ENCODE data around the gene KCNH4.
"Not testable (repeated sequence)": the region's sequence is repeated elsewhere in the genome, so short reads cannot be mapped to it uniquely, and the experiment has no call there.

Gene KCNH4

DNA sequence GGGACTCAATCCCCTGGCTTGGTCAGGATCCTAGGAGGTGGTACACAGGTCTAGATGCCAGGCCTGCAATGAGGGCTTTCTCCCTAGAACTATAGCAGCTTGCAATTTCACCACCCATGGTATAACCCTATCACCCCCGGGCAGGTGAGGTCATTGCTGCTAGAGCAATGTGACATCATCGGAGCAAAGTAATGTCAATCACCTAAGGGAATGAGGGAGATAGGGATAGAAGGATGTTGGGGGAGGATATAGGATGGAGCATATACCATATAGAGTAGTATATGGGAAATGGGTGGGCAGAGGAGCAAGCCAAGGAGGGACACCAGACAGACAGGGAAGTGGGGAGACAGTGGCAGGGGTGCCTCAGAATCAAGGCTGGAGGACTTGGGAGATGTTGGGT lies 3.3 kb downstream of the KCNH4 start:
- no peak for DNase-seq

DNA sequence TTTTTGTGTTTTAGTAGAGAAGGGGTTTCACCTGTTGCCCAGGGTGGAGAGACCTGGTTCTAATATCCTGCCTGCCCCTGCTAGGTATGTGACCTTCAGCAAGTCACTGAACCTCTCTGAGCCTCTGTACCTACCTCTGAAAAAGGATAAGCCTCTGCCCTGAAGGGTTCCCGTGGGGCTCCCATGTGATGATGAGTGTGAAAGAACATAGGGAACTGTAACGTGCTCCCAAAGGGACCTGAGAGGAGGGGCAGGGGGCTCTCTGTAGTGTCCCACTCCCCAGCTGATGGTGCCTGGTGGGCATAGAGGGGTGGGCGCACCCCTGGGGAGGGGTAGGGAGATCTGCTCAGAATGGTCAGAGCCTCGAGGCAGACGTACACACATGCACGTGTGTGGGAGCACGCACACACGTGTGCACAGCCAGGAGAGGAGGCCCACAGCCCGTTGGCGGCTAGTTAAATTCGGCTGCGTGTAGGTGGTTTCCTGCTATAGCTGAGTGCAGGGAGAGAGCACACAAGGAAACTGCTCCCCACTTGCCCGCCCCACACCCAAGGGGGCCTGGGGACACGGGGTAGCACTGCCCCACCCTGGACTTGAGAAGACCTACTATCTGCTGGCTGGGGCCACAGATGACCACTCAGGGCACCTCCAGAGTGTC lies 6.7 kb downstream of the KCNH4 start:
- DNase-seq: no peak

DNA sequence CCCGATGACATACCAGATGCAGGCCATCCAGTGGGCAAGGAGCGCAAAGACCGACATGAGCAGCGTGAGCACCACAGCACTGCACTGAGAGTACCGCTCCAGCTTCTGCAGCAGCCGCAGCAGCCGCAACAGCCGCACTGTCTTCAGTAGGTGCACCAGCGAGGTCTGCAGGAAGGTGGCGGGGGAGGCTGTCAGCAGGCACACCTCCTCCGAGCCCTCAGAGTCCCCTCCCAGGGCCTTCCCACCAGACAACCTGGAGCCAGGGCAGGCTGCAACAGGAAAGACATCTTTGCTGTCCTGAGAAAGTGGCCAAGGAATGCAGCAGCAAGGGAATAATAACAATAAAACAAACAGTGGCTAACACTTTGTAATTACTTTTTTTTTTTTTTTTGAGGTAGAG lies 9.1 kb downstream of the KCNH4 start:
- DNase-seq: no peak

DNA sequence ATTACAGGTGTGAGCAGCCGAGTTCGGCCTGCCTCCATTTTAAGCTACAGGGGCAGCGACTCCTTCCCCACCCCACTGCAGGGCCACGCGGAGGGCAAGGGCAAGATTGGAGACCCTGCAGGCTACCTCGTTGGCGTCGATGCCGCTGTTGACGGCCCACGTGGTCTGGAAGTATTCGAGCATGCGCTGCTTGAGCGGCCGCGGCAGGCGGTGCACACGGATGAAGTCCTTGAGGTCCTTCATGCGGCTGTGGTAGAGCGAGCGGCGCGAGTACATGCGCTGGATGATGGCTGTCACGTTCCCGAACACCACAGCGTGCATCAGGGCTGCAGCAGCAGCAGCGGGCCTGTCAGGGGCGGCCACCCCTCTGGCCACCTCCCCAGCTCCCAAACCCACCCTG lies 11.6 kb downstream of the KCNH4 start:
- no peak for DNase-seq

DNA sequence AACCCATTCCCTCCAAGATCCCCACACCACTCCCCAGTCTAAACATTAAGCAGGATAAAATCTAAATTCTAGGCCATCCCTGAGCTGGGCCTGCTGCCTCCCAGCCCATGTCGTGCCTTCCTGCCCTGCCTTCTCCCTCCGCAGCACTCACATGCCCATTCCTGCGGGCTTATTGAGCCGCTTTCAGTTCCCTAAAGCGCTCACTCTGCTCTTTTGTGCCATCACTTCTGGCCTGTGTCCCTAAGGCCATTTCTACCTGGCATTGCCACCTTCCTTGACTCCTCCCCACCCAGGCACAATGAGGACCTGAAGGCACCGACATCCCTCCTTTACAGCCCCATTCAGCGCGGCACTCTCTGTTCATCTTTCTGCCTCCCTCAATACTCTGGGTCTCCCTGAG lies 13.1 kb downstream of the KCNH4 start:
- no peak for DNase-seq

DNA sequence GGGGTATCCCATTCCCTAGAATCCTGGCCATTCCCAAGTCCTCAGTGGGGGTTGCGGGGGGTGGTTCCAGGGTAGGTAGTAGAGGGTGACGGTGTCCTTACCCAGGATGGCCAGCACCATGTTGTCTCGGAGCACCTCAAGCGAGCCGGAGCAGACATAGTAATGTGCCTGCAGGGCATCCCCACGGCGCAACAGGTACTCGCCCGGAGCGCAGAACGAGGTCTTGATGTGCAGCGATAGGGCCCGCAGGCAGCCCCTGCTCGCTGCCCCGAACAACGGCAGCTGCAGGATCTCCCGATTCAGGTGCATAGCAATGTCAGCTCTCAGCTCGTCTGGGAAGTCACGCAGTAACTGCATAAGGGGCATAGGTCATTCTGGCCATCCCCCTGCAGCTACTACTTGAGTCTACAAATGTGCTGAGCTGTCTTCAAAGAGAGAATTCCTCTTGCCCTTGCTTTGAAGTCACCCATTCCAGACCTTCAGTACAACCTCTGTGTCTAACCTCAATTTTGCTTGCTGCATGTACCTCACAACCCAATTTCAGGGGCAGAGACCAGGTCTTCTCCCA lies 14.7 kb downstream of the KCNH4 start:
- no peak for DNase-seq

DNA sequence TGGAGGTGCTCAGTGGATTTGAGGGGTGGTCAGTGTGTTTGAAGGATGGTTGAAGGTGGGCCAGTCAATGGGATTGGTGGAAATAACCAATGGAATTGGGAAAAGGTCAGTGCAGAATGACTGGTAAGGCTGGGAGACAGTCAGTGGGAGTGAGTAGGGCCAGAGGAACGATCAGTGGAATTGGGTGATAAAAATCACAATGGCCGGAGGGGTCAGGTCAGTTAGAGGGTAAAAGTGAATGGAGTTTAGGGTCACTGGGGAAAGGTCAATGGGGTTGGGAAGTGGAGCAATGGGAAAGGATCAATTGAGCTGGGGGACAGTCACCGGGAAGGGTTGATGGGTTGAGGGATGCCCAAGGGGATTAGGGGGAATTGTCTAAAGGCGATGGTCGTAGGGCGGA lies 15.2 kb downstream of the KCNH4 start:
- no peak for DNase-seq

DNA sequence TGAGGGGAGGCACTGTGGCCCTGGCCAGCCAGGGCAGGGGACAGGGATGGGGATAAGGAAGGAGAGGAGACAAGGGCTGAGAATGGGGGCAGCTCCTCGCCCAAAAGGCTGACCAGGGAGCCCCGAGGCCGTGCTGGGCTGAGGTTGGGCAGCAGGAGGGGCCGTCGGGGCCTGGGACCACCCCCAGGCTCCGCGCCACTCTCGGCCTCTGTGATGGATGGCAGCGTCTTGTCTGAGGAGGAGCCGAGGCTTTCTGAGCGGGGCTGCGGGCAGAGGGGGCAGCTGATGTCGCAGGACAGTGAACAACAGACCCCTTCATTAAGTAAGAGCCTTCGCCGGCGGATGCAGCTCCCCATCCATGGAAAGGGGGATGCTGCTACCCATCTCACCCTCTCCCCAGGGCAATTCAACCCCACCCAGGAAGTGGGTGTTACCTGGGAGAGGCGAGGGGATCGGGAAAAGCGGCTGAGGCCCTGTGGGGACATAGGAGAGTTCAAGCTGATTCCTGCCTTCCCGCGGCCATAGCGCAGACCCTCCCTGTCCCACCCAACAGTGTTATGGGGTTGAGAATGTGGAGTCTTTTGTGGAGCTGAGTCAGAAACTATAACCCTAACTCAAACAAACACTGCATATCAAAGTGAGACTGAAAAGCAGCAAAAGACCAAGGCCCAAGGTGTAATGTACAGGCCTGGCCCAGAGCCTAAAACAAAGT lies 17.1 kb downstream of the KCNH4 start:
- no peak for DNase-seq

DNA sequence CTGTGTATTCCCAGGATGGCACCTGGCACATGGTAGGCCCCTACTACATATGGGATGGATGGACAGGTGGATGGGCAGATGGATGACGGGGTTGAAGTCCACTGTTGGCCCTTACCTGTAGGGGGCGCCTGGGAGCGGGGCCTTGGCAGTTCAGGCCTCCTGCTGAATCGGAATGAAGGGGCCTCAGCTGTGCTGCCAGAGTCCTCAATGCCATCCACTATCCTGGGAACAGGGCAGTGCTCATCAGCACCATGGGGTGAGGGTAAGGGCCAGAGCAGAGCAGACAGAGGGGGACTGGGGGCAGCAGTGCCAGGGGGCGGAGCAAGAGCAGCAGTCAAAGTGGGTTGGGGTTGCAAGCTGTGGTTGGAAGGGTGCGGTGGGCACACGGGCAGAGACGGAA lies 17.8 kb downstream of the KCNH4 start:
- peak; percentile 4 for DNase-seq

DNA sequence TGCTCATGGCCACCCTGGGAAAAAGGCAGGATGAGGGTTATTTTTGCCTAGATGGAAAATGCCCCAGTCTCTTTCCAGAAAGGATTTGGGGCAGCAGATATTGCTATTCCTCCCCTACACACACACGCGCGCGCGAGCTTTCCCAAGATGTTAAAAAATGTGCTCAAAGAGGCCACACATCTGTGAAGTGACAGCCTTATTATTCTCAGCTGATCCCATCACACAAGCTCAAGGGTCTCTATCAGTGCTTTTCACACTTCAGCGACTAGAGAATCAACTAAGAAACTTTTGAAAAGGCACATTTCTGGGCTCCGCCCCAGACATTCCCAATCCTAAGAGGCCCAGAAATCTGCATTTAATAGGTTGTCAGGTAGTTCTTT lies 20.4 kb downstream of the KCNH4 start:
- DNase-seq: no peak

DNA sequence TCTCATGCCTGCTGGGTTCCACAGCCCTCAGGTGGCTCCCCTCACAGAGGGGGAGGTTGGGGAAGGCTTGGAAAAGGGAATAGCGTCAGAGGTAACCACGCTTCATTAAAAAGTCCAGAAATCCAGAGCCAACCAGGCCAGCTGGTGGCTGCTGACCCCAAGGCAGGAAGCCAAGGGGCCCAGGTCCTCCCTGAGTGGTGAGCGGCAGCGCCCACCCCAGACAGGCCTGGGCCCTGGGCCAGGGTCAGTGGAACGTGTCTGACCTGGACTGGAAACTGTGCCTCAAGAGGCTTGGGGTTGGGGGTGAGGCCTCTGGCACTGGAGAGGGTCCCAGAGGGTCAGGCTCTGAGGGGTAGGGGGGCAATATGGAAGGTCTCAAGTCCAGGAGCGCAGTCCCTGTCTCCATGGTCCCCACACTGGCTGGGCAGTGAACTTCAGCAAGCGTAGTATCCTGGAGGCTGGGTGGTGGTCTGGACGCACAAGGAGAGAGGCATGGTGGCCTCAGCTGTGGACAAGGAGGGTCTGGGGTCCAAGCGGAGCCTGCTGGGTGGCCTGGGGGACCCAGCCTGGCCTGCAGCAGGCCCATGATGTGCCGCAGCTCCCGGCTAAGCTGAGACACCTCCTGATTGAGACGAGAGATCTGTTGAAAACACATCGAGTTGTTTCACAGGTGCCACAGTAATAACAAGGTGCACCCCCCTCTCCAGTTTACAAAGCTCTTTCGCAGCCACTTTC lies 21.0 kb downstream of the KCNH4 start:
- DNase-seq: no peak

DNA sequence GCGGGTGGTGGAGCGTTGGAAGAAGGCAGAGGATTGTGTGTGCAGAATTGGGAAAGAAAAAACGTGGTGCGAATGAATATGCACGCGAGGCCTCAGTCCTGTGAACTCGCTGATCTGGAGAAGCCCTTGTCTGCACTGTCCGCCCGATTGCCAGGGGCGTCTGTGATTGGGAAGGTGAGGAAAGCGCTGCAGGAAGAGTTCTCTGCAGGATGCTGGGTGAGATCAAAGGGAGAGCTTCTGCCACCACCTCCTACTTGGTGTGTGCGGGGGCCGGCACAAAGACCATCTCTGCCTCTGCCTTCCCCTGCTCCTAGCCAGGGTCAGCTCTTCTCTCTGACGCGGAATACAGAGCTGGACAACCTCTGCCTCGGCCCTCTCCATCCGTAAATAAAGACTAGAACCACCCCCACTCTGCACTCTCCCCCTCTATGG lies 25.3 kb downstream of the KCNH4 start:
- no peak for DNase-seq

DNA sequence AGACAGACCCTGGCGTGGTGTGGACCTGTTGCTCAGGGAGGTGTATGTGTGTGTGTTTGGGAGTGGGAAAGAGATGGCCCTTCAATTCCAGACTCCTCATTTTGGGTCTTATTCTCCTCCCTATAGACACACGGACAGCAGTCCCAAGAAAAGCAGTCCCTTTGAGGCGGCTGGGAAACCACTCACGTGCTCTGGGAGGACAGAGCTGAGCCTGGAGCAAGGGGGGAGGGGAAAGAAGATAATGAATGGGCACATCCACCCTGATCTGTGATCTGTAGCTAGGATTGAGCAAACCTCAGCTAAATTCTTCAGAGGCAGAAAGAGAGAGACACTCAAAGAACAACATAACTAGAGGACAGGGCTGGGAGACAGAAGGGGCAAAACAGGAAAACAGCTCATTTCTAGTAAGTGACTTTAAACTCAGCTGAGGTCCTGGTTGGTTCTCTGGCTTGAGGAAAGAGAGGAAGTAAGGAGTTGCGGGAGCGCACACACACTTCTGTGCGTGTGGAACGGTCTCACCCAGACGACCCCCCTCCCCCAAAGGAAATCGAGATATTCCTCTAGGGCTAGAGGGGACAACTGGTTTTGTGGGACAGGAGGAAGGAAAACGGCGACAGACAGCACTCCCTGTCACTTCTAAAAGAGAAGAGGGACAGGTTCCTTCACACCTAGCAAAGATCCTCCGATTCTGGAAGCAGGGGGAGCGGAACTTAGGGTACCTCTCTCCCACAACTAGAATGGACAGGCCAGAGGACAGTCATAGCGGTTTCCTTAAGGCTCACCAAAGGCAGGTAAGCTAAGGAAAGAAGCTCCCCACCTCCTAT lies 26.8 kb downstream of the KCNH4 start:
- DNase-seq: no peak

DNA sequence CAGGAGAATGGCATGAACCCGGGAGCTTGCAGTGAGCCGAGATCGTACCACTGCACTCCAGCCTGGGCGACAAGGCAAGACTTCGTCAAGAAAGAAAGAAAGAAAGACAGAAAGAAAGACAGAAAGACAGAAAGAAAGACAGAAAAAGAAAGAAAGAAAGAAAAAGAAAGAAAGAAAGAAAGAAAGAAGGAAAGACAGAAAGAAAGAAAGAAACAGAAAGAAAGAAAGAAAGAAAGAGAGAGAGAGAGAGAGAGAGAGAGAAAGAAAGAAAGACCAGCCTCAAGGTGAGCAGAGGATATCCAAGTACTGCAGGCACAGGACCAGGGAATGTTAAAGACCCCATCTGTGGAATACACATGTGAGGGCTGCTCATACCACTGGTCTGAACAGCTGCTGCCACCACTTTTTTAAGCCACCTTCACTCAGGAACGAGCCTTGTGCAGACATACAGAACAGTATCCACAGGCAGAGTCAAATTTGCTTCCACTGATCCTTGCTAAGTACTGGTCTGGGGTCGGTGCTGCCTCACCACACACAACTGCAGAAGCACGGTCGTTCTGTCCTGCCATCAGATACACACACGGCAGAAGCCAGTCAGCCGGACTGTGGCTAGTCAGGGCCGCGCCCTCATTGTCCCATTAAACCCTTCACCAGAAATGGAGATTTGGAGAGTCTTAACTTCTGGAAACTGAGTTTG lies 33.9 kb downstream of the KCNH4 start:
- no peak for DNase-seq

DNA sequence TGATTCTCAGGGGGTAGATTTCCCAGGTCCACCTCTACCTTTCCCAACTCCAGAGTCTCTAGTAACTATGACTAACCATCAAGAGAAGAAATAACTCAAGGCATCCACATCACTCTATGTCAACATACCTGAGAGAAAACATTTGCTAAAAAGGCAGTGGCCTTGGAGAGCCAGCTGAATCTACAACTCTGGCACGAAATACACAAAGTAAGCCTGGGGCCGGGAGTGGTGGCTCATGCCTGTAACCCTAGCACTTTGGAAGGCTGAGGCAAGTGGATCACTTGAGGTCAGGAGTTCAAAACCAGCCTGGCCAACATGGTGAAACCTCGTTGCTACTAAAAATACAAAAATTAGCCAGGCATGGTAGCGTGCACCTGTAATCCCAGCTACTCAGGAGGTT lies 37.8 kb downstream of the KCNH4 start:
- not testable (repeated sequence) for DNase-seq

DNA sequence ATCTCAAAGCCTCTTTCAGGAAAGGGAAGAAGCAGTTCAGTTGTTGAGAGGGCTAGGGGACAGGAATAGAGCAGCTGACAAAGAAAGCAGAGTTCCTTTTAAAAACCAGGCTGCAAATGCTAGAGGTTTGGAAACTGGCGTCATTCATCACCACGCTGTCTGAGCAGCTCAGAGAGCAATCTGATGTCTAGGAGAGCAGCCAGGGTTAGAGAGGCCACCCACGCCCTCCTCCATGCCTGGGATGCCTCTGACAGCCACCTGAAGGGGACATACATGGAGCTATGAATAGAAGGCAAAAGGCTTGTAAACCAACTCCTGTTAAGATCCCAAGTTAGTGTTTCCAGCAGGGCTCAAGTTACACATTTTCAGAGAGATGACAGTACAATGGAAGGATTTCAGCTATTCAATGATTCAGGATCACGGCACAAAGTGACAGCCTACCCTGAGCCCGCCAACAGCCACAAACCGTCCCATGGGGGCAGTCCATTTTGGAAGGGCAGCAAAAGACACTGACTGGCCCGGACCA lies 38.5 kb downstream of the KCNH4 start:
- DNase-seq: no peak

DNA sequence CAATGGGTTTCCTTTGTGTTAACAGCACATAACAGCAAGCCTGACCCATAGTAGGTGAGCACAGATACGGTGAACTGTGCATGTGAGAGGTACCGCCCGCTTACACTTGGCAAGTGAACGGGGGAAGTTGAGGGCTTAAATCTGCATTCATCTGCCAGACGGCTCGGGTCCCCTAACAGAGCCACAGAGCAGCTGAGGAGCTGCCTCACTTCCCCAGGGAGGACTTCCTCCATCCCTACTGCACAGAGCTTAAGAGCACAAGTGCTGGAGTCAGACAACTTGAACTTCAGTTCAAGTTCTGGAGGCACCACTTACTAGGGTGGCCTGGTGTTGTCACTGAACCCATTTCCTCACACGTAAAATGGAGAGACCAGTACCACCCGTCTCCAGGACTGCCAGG lies 39.6 kb downstream of the KCNH4 start:
- no peak for DNase-seq

DNA sequence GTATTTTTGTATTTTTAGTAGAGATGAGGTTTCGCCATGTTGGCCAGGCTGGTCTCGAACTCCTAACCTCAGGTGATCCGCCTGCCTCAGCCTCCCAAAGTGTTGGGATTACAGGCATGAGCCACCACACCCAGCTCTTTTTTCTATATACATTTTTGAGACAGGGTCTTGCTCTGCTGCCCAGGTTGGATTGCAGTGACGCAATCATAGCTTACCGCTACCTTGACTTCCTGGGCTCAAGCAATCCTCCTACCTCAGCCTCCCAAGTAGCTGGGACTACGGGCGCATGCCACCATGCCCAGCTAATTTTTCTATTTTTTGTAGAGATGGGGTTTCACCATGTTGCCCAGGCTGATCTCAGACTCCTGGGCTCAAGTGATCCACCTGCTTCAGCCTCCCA lies 40.3 kb downstream of the KCNH4 start:
- DNase-seq: not testable (repeated sequence)

DNA sequence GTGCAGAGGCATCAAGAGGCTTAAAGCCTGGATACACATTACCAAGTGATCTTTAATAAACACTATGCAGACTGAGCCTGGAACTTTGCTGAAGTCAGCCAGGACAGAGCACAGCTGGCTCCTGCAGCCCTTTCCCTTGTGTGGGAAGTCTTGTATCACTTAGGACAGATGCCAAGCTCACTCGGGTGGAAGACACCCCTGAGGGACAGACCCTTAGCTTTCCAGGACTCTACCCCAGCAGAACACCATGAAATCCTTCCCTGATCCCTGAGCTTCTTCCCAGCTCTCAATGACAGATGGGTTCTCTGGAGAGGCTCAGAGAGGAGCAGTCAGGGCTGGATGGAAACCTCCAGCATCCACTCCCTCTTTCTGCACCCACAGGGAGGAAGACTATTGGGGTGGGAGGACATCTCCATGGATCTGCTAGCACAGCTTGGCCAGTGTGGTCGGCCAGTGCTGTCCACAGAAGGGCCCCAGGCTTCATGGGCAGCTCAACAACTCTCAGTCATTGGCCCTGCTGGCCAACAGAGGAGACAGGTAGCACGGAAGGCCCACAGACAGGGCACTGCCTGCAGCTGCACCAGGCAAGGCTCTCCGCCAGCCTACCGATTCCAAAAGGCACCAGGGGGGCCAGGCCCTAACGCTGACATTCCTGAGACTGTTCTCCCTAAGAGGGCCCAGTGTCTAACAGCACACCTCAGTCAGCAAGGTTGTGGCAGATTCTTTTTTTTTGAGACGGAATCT lies 42.0 kb downstream of the KCNH4 start:
- no peak for DNase-seq

DNA sequence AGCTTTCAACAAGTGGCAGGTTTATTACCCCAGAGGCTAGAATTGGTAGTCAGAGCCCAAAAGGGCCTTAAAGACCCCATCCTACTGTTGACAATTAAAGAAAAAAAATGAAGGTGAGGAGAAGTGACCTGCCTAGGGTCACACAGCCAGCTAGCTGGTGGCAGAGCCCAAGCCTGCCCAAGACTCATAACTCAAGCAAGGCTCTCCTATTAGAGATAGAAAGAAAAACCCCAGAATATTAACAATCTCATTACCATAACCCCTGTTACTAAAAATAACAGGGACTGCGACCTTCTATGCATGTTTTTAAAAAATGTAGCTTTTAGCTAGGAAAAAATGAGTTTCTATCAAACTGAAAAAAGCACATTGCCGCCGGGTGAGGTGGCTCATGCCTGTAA lies 44.3 kb downstream of the KCNH4 start:
- no peak for DNase-seq
